PC-3 (cell line): ENCODE data around the gene HOXD3.

Source experiments
- CTCF ChIP-seq: fragments of 300-600 bp; sonication (generic); conservative IDR thresholded peaks from 2 replicates; pipeline ENCODE4 v1.5.1; 2017; ENCODE audit warnings: antibody characterized with exemption, low read depth, mild to moderate bottlenecking, low read length
- EZH2phosphoT487 ChIP-seq: fragments of 300-600 bp; sonication (generic); IDR thresholded peaks from 2 replicates; pipeline ENCODE4 v1.6.1; 2018; ENCODE audit warnings: mild to moderate bottlenecking, antibody characterized with exemption, low read length, borderline replicate concordance

GRCh38 chr2:176175709-176176607, 18.9 kb downstream of the HOXD3 start:
- TF ChIP-seq CTCF (no peak), EZH2phosphoT487 (no peak)
